DND-41 (cell line): ENCODE measurements around the gene NSF.

Experiments
- ATAC-seq: fragments of 200-7000 bp; cut with Tn5 transposase; 3 replicates; pipeline ENCODE4 v1.9.1; 2021; ENCODE audit warnings: low read depth; ENCODE audit not compliant: insufficient read depth
- DNase-seq: peaks from one replicate; pipeline ENCODE4 v3.0.0-alpha.2; 2020
- H2AFZ ChIP-seq: 2 replicates; pipeline ENCODE4 v1.6.0; 2012; ENCODE audit warnings: low read depth, low read length
- H3K27ac ChIP-seq: 2 replicates; pipeline ENCODE4 v1.5.1; 2012; ENCODE audit warnings: low read length, inconsistent platforms
- H3K27me3 ChIP-seq: fragments of 200-600 bp; sonication (generic); 2 replicates; pipeline ENCODE4 v1.6.0; 2012; ENCODE audit warnings: low read length, mild to moderate bottlenecking, inconsistent platforms; ENCODE audit not compliant: insufficient read depth, poor library complexity
- H3K36me3 ChIP-seq: 2 replicates; pipeline ENCODE4 v1.5.1; 2012; ENCODE audit warnings: low read length, inconsistent platforms; ENCODE audit not compliant: insufficient read depth
- H3K4me1 ChIP-seq: 2 replicates; pipeline ENCODE4 v1.5.1; 2012; ENCODE audit warnings: mild to moderate bottlenecking, low read length; ENCODE audit not compliant: insufficient read depth
- H3K4me2 ChIP-seq: 2 replicates; pipeline ENCODE4 v1.6.0; 2012; ENCODE audit warnings: mild to moderate bottlenecking, moderate library complexity, low read length, inconsistent platforms; ENCODE audit not compliant: insufficient read depth
- H3K4me3 ChIP-seq, 2 experiments: fragments of 200-600 bp in 1 of 2; shearing (Covaris generic) in 1 of 2; 2 replicates each; pipeline ENCODE4 v1.5.1; 2012 to 2016; ENCODE audit warnings: inconsistent platforms in 2 of 2, low read length in 2 of 2, mild to moderate bottlenecking in 2 of 2, low read depth in 1 of 2, moderate library complexity in 1 of 2
- H3K79me2 ChIP-seq: 2 replicates; pipeline ENCODE4 v1.6.0; 2012; ENCODE audit warnings: low read length, inconsistent platforms; ENCODE audit not compliant: insufficient read depth
- H3K9ac ChIP-seq: 2 replicates; pipeline ENCODE4 v1.6.0; 2012; ENCODE audit warnings: low read depth, mild to moderate bottlenecking, inconsistent platforms, low read length, moderate library complexity
- H3K9me3 ChIP-seq: 2 replicates; pipeline ENCODE4 v1.5.1; 2012; ENCODE audit warnings: low read length, moderate library complexity, mild to moderate bottlenecking, inconsistent platforms; ENCODE audit not compliant: insufficient read depth, severe bottlenecking
- H4K20me1 ChIP-seq: 2 replicates; pipeline ENCODE4 v1.6.0; 2012; ENCODE audit warnings: low read length; ENCODE audit not compliant: insufficient read depth
- CTCF ChIP-seq: IDR thresholded peaks from 2 replicates; pipeline ENCODE4 v1.5.1; 2012; ENCODE audit warnings: borderline replicate concordance, low read length, moderate library complexity, mild to moderate bottlenecking; ENCODE audit not compliant: poor library complexity, severe bottlenecking; ENCODE audit errors: extremely low read depth
- EZH2 ChIP-seq: IDR thresholded peaks from 3 replicates; pipeline ENCODE4 v1.6.1; 2012; ENCODE audit warnings: borderline replicate concordance, low read depth, mild to moderate bottlenecking, moderate library complexity, low read length, inconsistent platforms; ENCODE audit not compliant: severe bottlenecking

NSF gene

GRCh38 chr17:46759141-46759540 is 168.7 kb downstream of the NSF start:
- Histone ChIP-seq H3K9ac (no peak overlapping the region), H3K79me2 (no peaks in the 10 kb centered on the region), H2AFZ (no peak overlapping the region), H4K20me1 (no peaks in the 10 kb centered on the region), H3K4me1 (no peaks in the 10 kb centered on the region), H3K4me2 (no peak overlapping the region), H3K36me3 (peaks cover 29% of the 10 kb centered on the region), H3K4me3 (no peak overlapping the region), H3K27me3 (no peaks in the 10 kb centered on the region), H3K27ac (no peak overlapping the region), H3K9me3 (no peaks in the 10 kb centered on the region)
- TF ChIP-seq EZH2 (no peak), CTCF (no peak)
- ATAC-seq: no peak
- no peak for DNase-seq

DNA sequence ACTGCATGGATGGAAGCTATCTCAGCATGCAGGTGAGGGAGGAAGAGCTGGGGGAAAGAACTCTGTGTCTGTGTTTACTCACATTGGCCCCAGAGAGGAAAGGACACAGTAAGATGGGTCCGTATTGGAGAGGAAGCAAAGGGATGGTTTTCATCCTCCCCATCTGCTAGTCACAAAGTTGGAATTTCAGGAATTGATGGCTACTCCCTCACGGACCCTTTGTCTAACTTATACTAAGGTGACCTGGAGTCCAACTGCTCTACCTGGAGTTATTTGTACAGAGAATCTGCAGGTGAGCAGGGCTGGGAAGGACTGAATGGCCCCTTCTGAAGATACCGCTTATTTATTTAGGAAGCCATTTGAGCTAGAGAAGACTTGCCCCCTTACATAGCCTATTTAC is 172.9 kb downstream of the NSF start:
- Histone ChIP-seq H3K4me2 (no peak overlapping the region), H3K27ac (no peak overlapping the region), H3K36me3 (no peaks in the 10 kb centered on the region), H3K9ac (no peak overlapping the region), H3K79me2 (no peaks in the 10 kb centered on the region), H3K4me1 (no peaks in the 10 kb centered on the region), H3K4me3 (no peak overlapping the region), H4K20me1 (no peaks in the 10 kb centered on the region), H3K9me3 (no peaks in the 10 kb centered on the region), H3K27me3 (no peaks in the 10 kb centered on the region), H2AFZ (no peak overlapping the region)
- no peak for DNase-seq
- ATAC-seq: no peak
- TF ChIP-seq CTCF (no peak), EZH2 (no peak)

DNA sequence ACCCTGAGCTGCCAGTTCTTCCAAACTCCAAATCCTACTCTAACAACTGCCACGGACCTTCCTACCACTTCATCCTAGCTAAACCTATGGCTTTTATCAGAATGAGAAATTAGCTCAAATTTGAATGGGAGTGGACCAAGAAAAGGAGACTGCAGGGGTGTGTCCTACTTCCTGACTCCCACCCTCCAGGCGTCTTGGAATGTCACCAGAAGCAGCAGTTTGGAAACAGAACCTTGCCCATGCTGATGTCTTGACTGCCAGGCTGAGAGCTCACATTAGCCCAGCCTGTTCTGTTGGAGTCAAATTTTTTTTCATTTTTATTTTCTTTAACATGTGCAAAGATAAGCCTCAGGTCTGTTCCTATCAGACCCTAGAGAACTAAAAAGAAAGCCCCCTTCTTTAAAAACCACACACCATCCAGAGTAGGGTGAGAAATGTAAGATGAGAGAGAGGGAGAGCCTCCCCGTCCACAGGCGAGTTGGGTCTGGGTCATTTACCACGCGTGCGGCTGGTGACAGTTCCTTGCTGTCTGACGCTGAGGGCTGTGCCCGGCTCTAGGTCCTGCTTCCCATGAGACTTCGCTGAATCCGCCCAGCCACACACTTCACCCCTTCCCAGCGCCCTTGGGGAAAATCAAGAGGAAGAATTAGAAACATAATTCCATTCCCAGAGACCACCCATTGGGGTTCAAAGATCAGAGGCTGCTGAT is 173.7 kb downstream of the NSF start:
- no peak overlapping the region for H3K9ac ChIP-seq
- no peaks in the 10 kb centered on the region for H3K27me3 ChIP-seq
- no peaks in the 10 kb centered on the region for H3K36me3 ChIP-seq
- H2AFZ ChIP-seq: no peak overlapping the region
- H3K4me2 ChIP-seq: no peak overlapping the region
- no peak overlapping the region for H3K4me3 ChIP-seq
- no peaks in the 10 kb centered on the region for H3K9me3 ChIP-seq
- no peak overlapping the region for H3K27ac ChIP-seq
- TF ChIP-seq EZH2: no peak
- no peak for TF ChIP-seq CTCF
- ATAC-seq (no peak), DNase-seq (no peak)
- H3K79me2 ChIP-seq: no peaks in the 10 kb centered on the region
- no peaks in the 10 kb centered on the region for H3K4me1 ChIP-seq
- no peaks in the 10 kb centered on the region for H4K20me1 ChIP-seq
